CD8-positive, alpha-beta memory T cell (primary cell): ENCODE results near the gene TMPRSS4. TPM values are rescaled to one million over a fixed set of nuclear protein-coding genes. Genes with fewer than 3 reads are reported as not detected.
A peak's percentile ranks its signal among the peaks of the same experiment; 100 is the strongest.

Source experiments
- CTCF ChIA-PET: fragments of 350-600 bp; sonication (Branson Sonifier 250); formaldehyde crosslinking; loops from one replicate; lab custom pipeline; 2021; ENCODE audit warnings: antibody characterized with exemption; lab: Charles Lee
- POLR2A ChIA-PET: fragments of 350-600 bp; sonication (Branson Sonifier 250); formaldehyde crosslinking; loops from one replicate; lab custom pipeline; 2021; ENCODE audit warnings: antibody characterized with exemption; lab: Charles Lee
- DNase-seq, 5 donors: peaks; one replicate each; pipeline versions ENCODE4 v3.0.0 to v3.0.0-alpha.2; 2020 to 2022; ENCODE audit warnings: mixed read lengths in 1 of 5
- H3K27ac ChIP-seq: one replicate; pipeline ENCODE4 v1.7.0; 2013; ENCODE audit warnings: low read depth, mild to moderate bottlenecking, low read length, moderate library complexity
- H3K27me3 ChIP-seq: 2 replicates; pipeline ENCODE4 v1.7.0; 2013; ENCODE audit warnings: low read length, mild to moderate bottlenecking; ENCODE audit not compliant: insufficient read depth, poor library complexity, severe bottlenecking
- H3K36me3 ChIP-seq: 2 replicates; pipeline ENCODE4 v1.7.0; 2013; ENCODE audit warnings: mild to moderate bottlenecking, low read length, moderate library complexity; ENCODE audit not compliant: insufficient read depth
- H3K4me1 ChIP-seq: 2 replicates; pipeline ENCODE4 v1.7.0; 2013; ENCODE audit warnings: mild to moderate bottlenecking, low read length, moderate library complexity; ENCODE audit not compliant: insufficient read depth
- H3K4me3 ChIP-seq: 2 replicates; pipeline ENCODE4 v1.7.0; 2013; ENCODE audit warnings: mild to moderate bottlenecking, low read length
- H3K9me3 ChIP-seq: 2 replicates; pipeline ENCODE4 v1.7.0; 2013; ENCODE audit warnings: mild to moderate bottlenecking, low read length
- H3K27ac Mint-ChIP-seq, 8 donors: one replicate each; pipeline ENCODE4 v1.8.0; 2020 to 2021; ENCODE audit warnings: mixed read lengths in 8 of 8, mild to moderate bottlenecking in 6 of 8, inconsistent platforms in 3 of 8, moderate library complexity in 3 of 8
- H3K27me3 Mint-ChIP-seq, 2 donors: one replicate each; pipeline ENCODE4 v1.8.0; 2020 to 2021; ENCODE audit warnings: mixed read lengths in 2 of 2, mild to moderate bottlenecking in 1 of 2, moderate library complexity in 1 of 2
- H3K36me3 Mint-ChIP-seq, 3 donors: one replicate each; pipeline ENCODE4 v1.8.0; 2020 to 2021; ENCODE audit warnings: mixed read lengths in 3 of 3, inconsistent platforms in 1 of 3, mild to moderate bottlenecking in 1 of 3
- H3K4me1 Mint-ChIP-seq, 3 donors: one replicate each; pipeline ENCODE4 v1.8.0; 2020 to 2021; ENCODE audit warnings: mixed read lengths in 3 of 3, inconsistent platforms in 1 of 3, mild to moderate bottlenecking in 1 of 3
- H3K4me3 Mint-ChIP-seq, 7 donors: one replicate each; pipeline ENCODE4 v1.8.0; 2020 to 2021; ENCODE audit warnings: mixed read lengths in 7 of 7, mild to moderate bottlenecking in 6 of 7, moderate library complexity in 4 of 7, inconsistent platforms in 2 of 7
- H3K9me3 Mint-ChIP-seq, 5 donors: one replicate each; pipeline ENCODE4 v1.8.0; 2020 to 2022; ENCODE audit warnings: mixed read lengths in 5 of 5, mild to moderate bottlenecking in 3 of 5, moderate library complexity in 2 of 5, inconsistent platforms in 1 of 5
- polyA plus RNA-seq: library from polyadenylated mRNA; unstranded; fragments of 300-500 nt; fragmentation: Illumina TruSeq; gene quantifications from one replicate; pipeline ENCODE4 v1.2.3, GENCODE V29; 2021
- total RNA-seq, 2 experiments: library from RNA; stranded (reverse); gene quantifications; one replicate each; pipeline ENCODE4 v1.2.3, GENCODE V29; 2021

TMPRSS4 gene
- total and polyA plus RNA-seq, 3 experiments from 2014 or later, result not detected

DNA sequence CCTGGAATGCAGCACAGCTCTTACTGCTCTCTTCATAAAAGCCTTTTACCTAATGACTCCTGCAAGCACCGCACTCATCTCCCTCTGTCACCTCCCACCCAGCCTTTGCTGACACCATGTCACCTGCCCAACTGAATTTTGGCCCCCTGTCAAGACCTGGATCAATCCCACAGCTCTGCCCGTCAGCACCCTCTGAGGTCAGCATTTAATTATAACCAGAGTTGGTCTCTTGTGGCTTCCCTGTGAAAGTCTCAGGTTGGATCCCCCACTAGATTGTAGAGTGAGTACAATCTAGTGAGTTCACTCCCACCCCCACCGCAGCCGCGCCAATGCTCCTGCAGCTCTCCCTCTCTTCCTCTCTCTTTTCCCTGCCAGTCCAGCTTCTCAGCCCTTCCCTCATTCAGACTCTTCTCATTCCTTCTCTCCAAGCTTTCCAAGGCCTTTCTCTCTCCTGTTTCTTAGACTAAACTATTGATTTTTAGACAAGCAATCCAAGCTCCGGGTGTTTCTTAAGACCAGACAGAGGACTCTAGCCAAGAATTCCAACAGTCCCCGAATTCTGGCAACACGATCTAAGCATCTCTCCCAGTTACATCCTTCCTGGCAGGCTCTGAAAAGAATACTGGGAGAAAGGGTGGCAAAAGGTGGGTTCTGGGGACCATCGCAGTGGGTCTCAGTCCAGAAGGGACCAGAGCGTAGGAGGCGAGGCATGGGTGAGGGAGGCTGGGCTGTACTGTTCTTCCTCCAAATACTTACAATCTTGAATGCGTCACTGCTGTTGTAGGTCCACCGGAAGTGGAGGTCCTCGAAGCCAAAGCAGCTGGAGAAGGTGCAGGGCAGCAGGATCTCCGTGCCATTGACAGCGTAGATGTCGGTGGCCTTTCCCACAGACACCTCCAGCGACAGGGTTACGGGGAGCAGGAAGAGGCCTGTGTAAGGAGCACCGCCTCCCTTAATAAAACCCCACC lies 67.7 kb downstream of the TMPRSS4 start:
- Histone ChIP-seq H3K27ac (no peak overlapping the region), H3K27me3 (peaks cover 29% of the 10 kb centered on the region), H3K9me3 (no peaks in the 10 kb centered on the region), H3K36me3 (no peaks in the 10 kb centered on the region), H3K4me1 (no peaks in the 10 kb centered on the region), H3K4me3 (no peak overlapping the region)
- POLR2A ChIA-PET, result no interaction called here
- Mint-ChIP-seq H3K9me3 (no peaks in the 10 kb centered on the region), H3K27ac (no peak overlapping the region), H3K27me3 (peaks cover 49 to 61% of the 10 kb centered on the region in 2 donors), H3K36me3 (no peaks in the 10 kb centered on the region), H3K4me3 (peak overlapping the region in 6 of 7 donors; percentile 15 to 87 (median 80)), H3K4me1 (peaks cover 0 to 9% (median 3%) of the 10 kb centered on the region in 3 donors)
- CTCF ChIA-PET, result interaction anchor here (1.0 to 5.5 kb wide), 11 partner anchors 10 to 467 kb away, joined by 3 to 34 read pairs (median 4); partner anchors contain the start of gene IL10RA
- peak in 1 of 5 donors; percentile 38 for DNase-seq

DNA sequence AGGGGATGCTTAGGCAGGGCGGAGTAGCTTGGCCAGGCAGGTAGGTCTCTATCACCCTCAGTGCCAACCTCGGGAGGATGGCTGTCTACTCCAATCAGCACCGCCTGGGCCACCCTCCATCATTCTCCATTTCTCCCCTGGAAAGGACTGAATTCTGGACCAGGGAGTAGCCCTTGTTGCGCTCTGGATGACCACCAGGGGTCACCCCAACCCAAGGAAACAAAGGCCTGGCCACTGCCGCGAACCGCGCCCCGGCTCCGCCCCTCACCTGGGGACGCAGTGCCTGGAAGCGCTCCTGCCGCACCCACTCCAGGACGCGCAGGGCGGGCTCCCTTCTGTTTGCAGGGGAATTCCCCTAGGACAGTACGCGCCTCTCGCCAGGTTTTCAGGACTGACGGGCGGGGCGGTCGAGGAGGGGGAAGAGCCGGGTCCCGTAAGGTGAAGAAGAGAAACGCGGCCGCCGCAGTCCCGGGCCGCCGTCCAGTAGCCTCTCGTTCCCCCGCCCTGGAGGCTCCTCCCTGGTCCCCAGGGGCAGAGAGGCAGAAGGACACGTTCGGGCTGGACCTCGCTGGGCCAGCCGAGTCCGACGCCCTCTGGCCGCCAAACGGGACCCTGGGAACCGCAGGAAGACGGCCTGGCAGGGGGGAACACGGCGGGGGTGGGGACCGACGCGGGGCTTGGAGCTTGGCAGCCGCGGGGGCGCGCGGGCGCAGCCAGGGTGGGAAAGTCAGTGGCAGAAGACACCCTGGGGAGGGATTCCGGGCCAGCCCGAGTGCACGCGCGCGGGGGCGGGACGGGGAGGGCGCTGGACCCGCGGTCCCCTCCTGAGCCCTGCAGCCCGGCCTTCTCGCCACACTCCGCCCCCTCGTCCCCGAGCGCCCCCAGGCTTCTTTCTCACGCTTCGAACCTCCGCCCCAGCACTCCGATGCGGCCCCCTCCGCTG lies 68.7 kb downstream of the TMPRSS4 start:
- POLR2A ChIA-PET, result no interaction called here
- H3K27ac Mint-ChIP-seq, result peak overlapping the region in 2 of 8 donors; percentile 67 to 83
- peak; percentile 81 to 90 (median 84) for DNase-seq

DNA sequence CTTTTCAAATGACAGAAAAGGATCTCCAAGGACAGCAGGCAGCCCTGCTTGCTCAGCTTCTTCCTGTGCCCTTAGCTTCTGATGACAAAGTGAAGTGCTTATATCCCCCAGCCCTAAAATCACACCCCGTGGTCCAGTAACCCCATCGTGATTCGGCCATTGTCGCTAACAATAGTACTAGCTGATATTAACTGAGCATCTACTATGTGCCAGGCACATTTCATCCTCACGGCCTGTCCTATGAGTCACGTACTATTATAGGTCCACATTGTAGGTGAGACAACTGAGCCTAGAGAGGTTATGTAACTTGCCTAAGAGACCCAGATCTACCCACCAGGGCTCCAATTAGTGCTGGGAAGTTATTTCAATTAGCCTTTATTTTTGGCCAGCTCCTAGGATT lies 69.7 kb downstream of the TMPRSS4 start:
- H3K4me3 ChIP-seq, result no peak overlapping the region
- H3K4me1 ChIP-seq, result no peaks in the 10 kb centered on the region
- Mint-ChIP-seq H3K4me1 (peaks cover 0 to 12% (median 3%) of the 10 kb centered on the region in 3 donors), H3K9me3 (no peaks in the 10 kb centered on the region), H3K36me3 (no peaks in the 10 kb centered on the region), H3K4me3 (peak overlapping the region; percentile 72 to 90 (median 83)), H3K27ac (peak overlapping the region in 4 of 8 donors; percentile 45 to 90 (median 59)), H3K27me3 (peaks cover 43 to 52% of the 10 kb centered on the region in 2 donors)
- ChIA-PET POLR2A (no interaction called here), CTCF (interaction anchor here (1.3 to 5.5 kb wide), 3 partner anchors 24 to 448 kb away, joined by 3 to 34 read pairs (median 7); no protein-coding TSS in a partner anchor)
- H3K9me3 ChIP-seq, result no peaks in the 10 kb centered on the region
- peaks cover 17% of the 10 kb centered on the region for H3K27me3 ChIP-seq
- H3K27ac ChIP-seq, result no peak overlapping the region
- H3K36me3 ChIP-seq, result no peaks in the 10 kb centered on the region
- DNase-seq, result peak in 1 of 5 donors; percentile 41

More for the DNA sequence above, 68.7 kb downstream of the TMPRSS4 start:
- Mint-ChIP-seq H3K9me3 (no peaks in the 10 kb centered on the region), H3K27me3 (peaks cover 46 to 54% of the 10 kb centered on the region in 2 donors), H3K4me1 (peaks cover 0 to 9% (median 3%) of the 10 kb centered on the region in 3 donors), H3K4me3 (peak overlapping the region; percentile 78 to 91 (median 83)), H3K36me3 (no peaks in the 10 kb centered on the region)
- Histone ChIP-seq H3K36me3 (no peaks in the 10 kb centered on the region), H3K4me3 (peak overlapping the region; percentile 43), H3K27me3 (peaks cover 22% of the 10 kb centered on the region), H3K27ac (no peak overlapping the region), H3K4me1 (no peaks in the 10 kb centered on the region), H3K9me3 (no peaks in the 10 kb centered on the region)
- CTCF ChIA-PET, result interaction anchor here (1.0 to 5.5 kb wide), 9 partner anchors 10 to 466 kb away, joined by 3 to 34 read pairs (median 6); no protein-coding TSS in a partner anchor

DNA sequence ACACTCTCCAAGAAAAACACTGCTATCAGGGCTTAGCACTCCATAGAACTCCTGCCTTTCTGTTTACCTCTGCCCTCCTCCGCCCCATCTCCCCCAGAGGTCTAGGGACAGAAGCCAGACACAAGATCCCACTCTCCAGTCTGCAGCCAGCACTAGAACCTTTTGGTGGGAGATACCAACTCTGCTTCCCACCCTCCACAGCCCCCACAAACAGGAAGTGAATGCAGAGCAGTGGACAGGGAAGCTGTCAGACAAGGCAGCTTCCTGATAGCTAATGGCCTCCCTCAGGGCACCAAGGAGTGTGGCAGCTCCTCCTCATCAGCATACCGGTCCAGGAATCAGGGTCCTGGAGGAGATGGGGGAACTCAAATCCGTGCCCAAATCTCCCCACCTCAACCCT lies 70.6 kb downstream of the TMPRSS4 start:
- H3K4me3 Mint-ChIP-seq, result peak overlapping the region in 2 of 7 donors; percentile 24 to 25
- Histone ChIP-seq H3K4me3 (no peak overlapping the region), H3K27me3 (peaks cover 26% of the 10 kb centered on the region), H3K27ac (no peak overlapping the region), H3K9me3 (no peaks in the 10 kb centered on the region), H3K36me3 (no peaks in the 10 kb centered on the region), H3K4me1 (no peaks in the 10 kb centered on the region)
- peaks cover 0 to 16% (median 3%) of the 10 kb centered on the region in 3 donors for H3K4me1 Mint-ChIP-seq
- no peak for DNase-seq
- peaks cover 34 to 47% of the 10 kb centered on the region in 2 donors for H3K27me3 Mint-ChIP-seq
- no peak overlapping the region for H3K27ac Mint-ChIP-seq
- ChIA-PET CTCF (interaction anchor here (1.4 to 5.5 kb wide), 2 partner anchors 9 to 23 kb away, joined by 3 to 34 read pairs; no protein-coding TSS in a partner anchor), POLR2A (no interaction called here)
- no peaks in the 10 kb centered on the region for H3K36me3 Mint-ChIP-seq
- no peaks in the 10 kb centered on the region for H3K9me3 Mint-ChIP-seq

DNA sequence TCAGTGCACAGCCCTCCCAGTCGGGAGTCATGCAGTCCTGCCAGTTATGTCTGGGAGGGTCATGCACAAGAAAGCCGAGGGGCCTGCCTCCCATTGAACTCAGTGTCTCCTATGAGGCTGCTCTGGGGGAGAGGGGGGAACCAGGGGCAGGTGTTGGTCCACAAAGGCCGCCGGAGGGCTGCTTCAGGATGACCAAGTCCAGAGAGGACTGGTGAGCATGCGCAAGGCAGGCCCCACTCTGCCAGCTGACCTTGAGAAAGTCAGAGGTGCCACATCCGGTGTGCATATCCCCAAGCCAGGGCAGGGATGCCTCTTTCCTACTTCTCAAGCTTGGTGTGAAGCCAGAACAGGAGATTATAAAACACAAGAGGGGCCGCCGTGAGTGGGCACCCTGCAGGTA lies 71.4 kb downstream of the TMPRSS4 start:
- no peaks in the 10 kb centered on the region for H3K9me3 ChIP-seq
- Mint-ChIP-seq H3K27me3 (peaks cover 29 to 40% of the 10 kb centered on the region in 2 donors), H3K4me3 (no peak overlapping the region), H3K4me1 (peaks cover 0 to 19% (median 3%) of the 10 kb centered on the region in 3 donors), H3K36me3 (no peaks in the 10 kb centered on the region), H3K9me3 (no peaks in the 10 kb centered on the region), H3K27ac (no peak overlapping the region)
- H3K27ac ChIP-seq, result no peak overlapping the region
- ChIA-PET CTCF (interaction anchor here (1.4 to 5.5 kb wide), 2 partner anchors 8 to 22 kb away, joined by 3 to 34 read pairs; no protein-coding TSS in a partner anchor), POLR2A (no interaction called here)
- DNase-seq, result no peak
- H3K4me3 ChIP-seq, result no peak overlapping the region
- no peaks in the 10 kb centered on the region for H3K4me1 ChIP-seq
- peaks cover 27% of the 10 kb centered on the region for H3K27me3 ChIP-seq
- H3K36me3 ChIP-seq, result no peaks in the 10 kb centered on the region

DNA sequence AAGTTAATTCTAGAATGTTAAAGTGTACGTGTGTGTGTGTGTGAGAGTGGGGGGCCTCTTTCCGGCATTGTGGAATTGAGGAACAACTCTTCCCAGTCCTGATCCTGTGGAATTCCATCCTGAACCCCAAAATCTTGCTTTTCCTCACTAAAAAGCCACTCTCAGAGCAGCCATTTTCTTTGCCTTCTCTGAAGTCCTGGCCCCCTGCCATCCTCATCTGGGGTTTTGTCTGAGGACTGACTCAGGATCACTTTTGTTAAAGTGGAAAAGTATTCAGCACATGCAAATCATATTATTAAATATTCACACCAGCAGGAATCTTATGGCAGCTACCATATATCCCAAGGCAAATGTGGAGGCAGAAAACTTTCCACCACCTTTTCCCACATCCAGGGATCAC lies 72.0 kb downstream of the TMPRSS4 start:
- H3K27me3 Mint-ChIP-seq, result peaks cover 32 to 39% of the 10 kb centered on the region in 2 donors
- H3K27me3 ChIP-seq, result peaks cover 32% of the 10 kb centered on the region
- POLR2A ChIA-PET, result no interaction called here

DNA sequence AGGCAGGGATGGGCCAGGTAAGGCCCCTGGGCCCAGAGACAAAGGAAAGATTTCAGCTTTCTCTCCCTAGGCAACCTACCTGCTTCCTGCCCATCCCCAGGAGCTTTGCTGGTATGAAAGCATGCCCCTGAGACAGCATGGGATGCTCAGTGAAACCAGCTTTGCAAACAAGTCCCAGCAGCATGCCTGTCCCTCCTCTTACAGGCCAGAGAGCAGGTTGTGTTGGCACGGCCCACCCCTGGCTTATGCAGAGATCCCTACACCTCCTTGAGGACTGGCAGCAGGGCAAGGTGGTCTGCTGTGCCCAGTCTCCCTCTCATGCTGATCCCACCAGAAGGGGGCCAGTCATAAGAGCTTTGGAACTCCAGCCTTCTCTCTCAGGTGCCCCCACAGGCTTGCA lies 72.6 kb downstream of the TMPRSS4 start:
- Histone ChIP-seq H3K36me3 (no peaks in the 10 kb centered on the region), H3K4me1 (no peaks in the 10 kb centered on the region), H3K27me3 (peaks cover 37% of the 10 kb centered on the region), H3K27ac (no peak overlapping the region), H3K9me3 (no peaks in the 10 kb centered on the region), H3K4me3 (no peak overlapping the region)
- no peak for DNase-seq
- Mint-ChIP-seq H3K27ac (no peak overlapping the region), H3K27me3 (peaks cover 32 to 39% of the 10 kb centered on the region in 2 donors), H3K4me3 (peak overlapping the region in 1 of 7 donors; percentile 48), H3K36me3 (no peaks in the 10 kb centered on the region), H3K4me1 (peaks cover 6 to 25% (median 7%) of the 10 kb centered on the region in 3 donors), H3K9me3 (no peaks in the 10 kb centered on the region)
- POLR2A ChIA-PET, result no interaction called here
- CTCF ChIA-PET, result interaction anchor here (0.8 kb wide), 1 partner anchor 21 kb away, joined by 3 read pairs; no protein-coding TSS in a partner anchor

More for the DNA sequence above, 72.0 kb downstream of the TMPRSS4 start:
- Mint-ChIP-seq H3K36me3 (no peaks in the 10 kb centered on the region), H3K9me3 (no peaks in the 10 kb centered on the region), H3K4me1 (peaks cover 4 to 23% (median 6%) of the 10 kb centered on the region in 3 donors), H3K4me3 (peak overlapping the region in 1 of 7 donors; percentile 36), H3K27ac (no peak overlapping the region)
- no peak for DNase-seq
- H3K36me3 ChIP-seq, result no peaks in the 10 kb centered on the region
- CTCF ChIA-PET, result interaction anchor here (1.4 to 5.5 kb wide), 2 partner anchors 8 to 22 kb away, joined by 3 to 34 read pairs; no protein-coding TSS in a partner anchor
- H3K27ac ChIP-seq, result no peak overlapping the region
- no peaks in the 10 kb centered on the region for H3K4me1 ChIP-seq
- no peak overlapping the region for H3K4me3 ChIP-seq
- no peaks in the 10 kb centered on the region for H3K9me3 ChIP-seq
